Coronary artery (tissue), 2 donors: ENCODE results near the gene DEPDC1B.
"Not testable (repeated sequence)": the region's sequence is repeated elsewhere in the genome, so short reads cannot be mapped to it uniquely, and the experiment has no call there.

Experiments used
- DNase-seq: peaks from one replicate; pipeline ENCODE4 v3.0.0-alpha.2; 2017; ENCODE audit warnings: low spot score
- H3K27ac ChIP-seq, 2 donors: fragments of 200-600 bp; sonication (generic); one replicate each; pipeline ENCODE4 v1.5.1; 2016 to 2019
- H3K4me3 ChIP-seq: fragments of 200-600 bp; sonication (generic); 2 replicates; pipeline ENCODE4 v1.5.1; 2016; ENCODE audit warnings: mild to moderate bottlenecking, moderate library complexity
- CTCF ChIP-seq: fragments of 200-600 bp; sonication (generic); IDR thresholded peaks from one replicate; pipeline ENCODE4 v1.5.1; 2019; ENCODE audit warnings: antibody characterized with exemption

Gene DEPDC1B

DNA sequence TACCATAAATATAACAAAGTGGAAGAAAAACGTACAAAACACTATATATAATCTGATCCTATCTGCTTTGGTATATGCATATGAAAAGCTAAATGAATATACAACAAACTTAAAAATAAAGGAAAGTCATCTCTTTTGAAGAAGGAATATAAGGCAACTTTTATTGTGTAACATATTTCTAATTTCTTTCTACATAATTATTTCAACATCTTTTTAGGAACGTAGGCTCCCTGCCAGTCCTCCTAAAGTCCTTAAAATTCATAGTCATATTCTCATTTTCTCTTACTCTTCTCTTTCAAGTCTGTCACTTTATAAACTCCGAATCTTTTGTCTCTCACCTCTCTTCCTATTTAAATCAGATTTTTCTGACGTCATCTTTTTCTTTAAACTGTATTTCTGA, 9.6 kb downstream of the DEPDC1B start:
- no peak overlapping the region for H3K27ac ChIP-seq
- DNase-seq: no peak
- no peak overlapping the region for H3K4me3 ChIP-seq
- no peak for TF ChIP-seq CTCF

GRCh38 chr5:60688980-60689379, 11.0 kb downstream of the DEPDC1B start:
- Histone ChIP-seq H3K27ac (no peak overlapping the region), H3K4me3 (no peak overlapping the region)
- no peak for TF ChIP-seq CTCF
- DNase-seq: no peak

- H3K4me3 ChIP-seq: no peak overlapping the region
- DNase-seq: no peak
- no peak overlapping the region for H3K27ac ChIP-seq
- no peak for TF ChIP-seq CTCF
Measured at GRCh38 chr5:60687927-60688720, 11.8 kb downstream of the DEPDC1B start.

GRCh38 chr5:60686157-60686556, 13.8 kb downstream of the DEPDC1B start:
- no peak for TF ChIP-seq CTCF
- H3K27ac ChIP-seq: no peak overlapping the region
- H3K4me3 ChIP-seq: no peak overlapping the region
- DNase-seq: no peak

DNA sequence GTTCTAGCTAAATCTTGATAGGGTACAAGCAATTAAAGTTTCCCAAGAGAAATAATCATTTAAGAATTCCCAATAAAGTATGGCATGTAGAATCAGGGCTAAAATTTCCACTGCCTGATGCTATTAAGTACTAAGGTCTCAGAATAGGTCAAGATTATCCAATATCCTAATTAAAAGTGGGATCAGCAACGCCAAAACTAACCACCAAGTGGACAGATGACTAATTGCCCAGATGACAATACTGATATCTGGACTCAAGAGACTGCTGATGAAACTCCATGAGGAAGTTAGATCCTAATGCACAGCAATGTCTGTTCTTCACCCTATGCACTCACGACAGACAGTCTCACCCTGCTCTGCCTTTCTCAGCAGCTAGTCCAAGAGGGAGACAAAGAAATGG, 14.3 kb downstream of the DEPDC1B start:
- Histone ChIP-seq H3K4me3 (no peak overlapping the region), H3K27ac (no peak overlapping the region)
- no peak for DNase-seq
- TF ChIP-seq CTCF: no peak

- no peak for DNase-seq
- H3K4me3 ChIP-seq: no peak overlapping the region
- H3K27ac ChIP-seq: no peak overlapping the region
- TF ChIP-seq CTCF: no peak
Measured at GRCh38 chr5:60685028-60685427, 14.9 kb downstream of the DEPDC1B start.

DNA sequence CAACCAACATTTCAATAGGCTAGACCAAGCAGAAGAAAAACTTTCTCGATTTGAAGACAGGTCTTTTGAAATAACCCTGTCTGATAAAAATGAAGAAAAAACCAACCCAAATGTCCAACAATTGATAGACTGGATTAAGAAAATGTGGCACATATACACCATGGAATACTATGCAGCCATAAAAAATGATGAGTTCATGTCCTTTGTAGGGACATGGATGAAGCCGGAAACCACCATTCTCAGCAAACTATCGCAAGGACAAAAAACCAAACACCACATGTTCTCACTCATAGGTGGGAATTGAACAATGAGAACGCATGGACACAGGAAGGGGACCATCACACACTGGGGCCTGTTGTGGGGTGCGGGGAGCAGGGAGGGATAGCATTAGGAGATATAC, 18.0 kb downstream of the DEPDC1B start:
- not testable (repeated sequence) for DNase-seq, H3K4me3 ChIP-seq, H3K27ac ChIP-seq
